H1 (cell line): ENCODE results near the gene MAGEB6B.

Experiments used
- ASH2L ChIP-seq: fragments of 200-600, 300-600 bp; sonication (generic); IDR thresholded peaks from one replicate; pipeline ENCODE4 v1.7.1; 2017; ENCODE audit warnings: low read length
- EZH2 ChIP-seq: fragments of 200-600 bp; sonication (generic); IDR thresholded peaks from 2 replicates; pipeline ENCODE4 v1.7.1; 2012; ENCODE audit warnings: low read depth, mild to moderate bottlenecking, moderate library complexity, low read length, inconsistent platforms; ENCODE audit not compliant: severe bottlenecking
- JUND ChIP-seq: IDR thresholded peaks from 2 replicates; pipeline ENCODE4 v1.6.1; 2011; ENCODE audit warnings: mild to moderate bottlenecking, improper control_type of control experiment, low read length
- POLR2A ChIP-seq, 2 experiments: IDR thresholded peaks; 1 replicate in 1 of 2; 2 replicates in 1 of 2; pipeline ENCODE4 v1.6.1; 2011; ENCODE audit warnings: low read depth in 2 of 2, low read length in 2 of 2, mild to moderate bottlenecking in 2 of 2; ENCODE audit errors: control extremely low read depth in 1 of 2
- POLR2AphosphoS5 ChIP-seq: IDR thresholded peaks from 2 replicates; pipeline ENCODE4 v1.6.1; 2011; ENCODE audit warnings: low read depth, low read length
- YY1 ChIP-seq: IDR thresholded peaks from 2 replicates; pipeline ENCODE4 v1.6.1; 2011; ENCODE audit warnings: low read depth, mild to moderate bottlenecking, low read length
- TF ChIP-seq, protein P1 (sequence below), 3 experiments: IDR thresholded peaks; 1 replicate in 2 of 3; 2 replicates in 1 of 3; pipeline versions ENCODE4 v1.5.1 to v1.6.1; 2011; ENCODE audit warnings: low read length in 3 of 3, mild to moderate bottlenecking in 3 of 3, inconsistent platforms in 2 of 3, low read depth in 1 of 3, moderate library complexity in 1 of 3; ENCODE audit not compliant: insufficient read depth in 1 of 3; ENCODE audit errors: control extremely low read depth in 1 of 3

DNA sequence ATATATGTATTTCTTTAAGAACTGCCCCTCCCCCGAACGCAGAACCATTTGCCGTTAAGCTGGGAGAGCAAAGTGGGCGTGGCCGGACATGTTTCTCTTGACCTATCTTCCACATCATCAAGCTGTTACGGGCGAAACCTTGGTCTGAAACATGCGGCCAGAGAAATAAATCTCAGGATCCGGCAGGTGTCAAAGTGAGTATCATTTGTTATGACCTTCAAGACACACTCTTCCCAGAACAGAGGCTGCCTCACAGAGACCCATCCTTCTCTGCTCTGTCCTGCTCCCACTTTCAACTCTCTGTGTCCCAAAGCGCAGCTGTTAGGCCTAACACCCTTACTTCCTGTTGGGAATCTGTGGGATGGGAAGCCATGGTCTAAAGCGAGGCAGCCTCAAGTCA is 22.1 kb upstream of the MAGEB6B start, which contains the start of gene MAGEB18:
- TF ChIP-seq ASH2L: no peak
- no peak for TF ChIP-seq YY1
- TF ChIP-seq, protein P1, sequence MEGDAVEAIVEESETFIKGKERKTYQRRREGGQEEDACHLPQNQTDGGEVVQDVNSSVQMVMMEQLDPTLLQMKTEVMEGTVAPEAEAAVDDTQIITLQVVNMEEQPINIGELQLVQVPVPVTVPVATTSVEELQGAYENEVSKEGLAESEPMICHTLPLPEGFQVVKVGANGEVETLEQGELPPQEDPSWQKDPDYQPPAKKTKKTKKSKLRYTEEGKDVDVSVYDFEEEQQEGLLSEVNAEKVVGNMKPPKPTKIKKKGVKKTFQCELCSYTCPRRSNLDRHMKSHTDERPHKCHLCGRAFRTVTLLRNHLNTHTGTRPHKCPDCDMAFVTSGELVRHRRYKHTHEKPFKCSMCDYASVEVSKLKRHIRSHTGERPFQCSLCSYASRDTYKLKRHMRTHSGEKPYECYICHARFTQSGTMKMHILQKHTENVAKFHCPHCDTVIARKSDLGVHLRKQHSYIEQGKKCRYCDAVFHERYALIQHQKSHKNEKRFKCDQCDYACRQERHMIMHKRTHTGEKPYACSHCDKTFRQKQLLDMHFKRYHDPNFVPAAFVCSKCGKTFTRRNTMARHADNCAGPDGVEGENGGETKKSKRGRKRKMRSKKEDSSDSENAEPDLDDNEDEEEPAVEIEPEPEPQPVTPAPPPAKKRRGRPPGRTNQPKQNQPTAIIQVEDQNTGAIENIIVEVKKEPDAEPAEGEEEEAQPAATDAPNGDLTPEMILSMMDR (IDR thresholded peaks at IDR 0.05; ENCODE audit: control extremely low read depth in 1 of 3, insufficient read depth in 1 of 3, low read depth in 1 of 3, low read length in 3 of 3): no peak
- TF ChIP-seq EZH2: no peak
- no peak for TF ChIP-seq POLR2A (IDR thresholded peaks at IDR 0.05; ENCODE audit: control extremely low read depth in 1 of 2, low read depth in 2 of 2, low read length in 2 of 2)
- TF ChIP-seq POLR2AphosphoS5: no peak
- TF ChIP-seq JUND: no peak
